Uterus (tissue), 4 donors: ENCODE data around the gene SLC38A5. TPM values are rescaled to one million over a fixed set of nuclear protein-coding genes. Genes with fewer than 3 reads are reported as not detected.

ENCODE experiments used
- DNase-seq, 2 donors: peaks; one replicate each; pipeline ENCODE4 v3.0.0-alpha.2; 2019 to 2020
- H3K27ac ChIP-seq, 2 donors: fragments of 200-600 bp; sonication (generic); 1 replicate in 1 of 2; 2 replicates in 1 of 2; pipeline ENCODE4 v1.5.1; 2016 to 2018
- H3K27me3 ChIP-seq, 2 donors: fragments of 200-600 bp; sonication (generic); one replicate each; pipeline ENCODE4 v1.5.1; 2018 to 2019; ENCODE audit warnings: control low read depth in 1 of 2
- H3K36me3 ChIP-seq, 2 donors: fragments of 200-600 bp; sonication (generic); one replicate each; pipeline ENCODE4 v1.5.1; 2019; ENCODE audit warnings: control low read depth in 1 of 2
- H3K4me1 ChIP-seq, 2 donors: fragments of 200-600 bp; sonication (generic); one replicate each; pipeline ENCODE4 v1.5.1; 2018 to 2019; ENCODE audit warnings: control low read depth in 1 of 2
- H3K4me3 ChIP-seq, 2 donors: fragments of 200-600 bp; sonication (generic); 1 replicate in 1 of 2; 2 replicates in 1 of 2; pipeline ENCODE4 v1.5.1; 2018 to 2019; ENCODE audit warnings: mild to moderate bottlenecking in 1 of 2
- H3K9me3 ChIP-seq, 2 donors: fragments of 200-600 bp; sonication (generic); one replicate each; pipeline ENCODE4 v1.5.1; 2019; ENCODE audit warnings: control low read depth in 1 of 2
- CTCF ChIP-seq, 4 experiments: fragments of 200-600 bp in 2 of 4; fragments of 450-650 bp in 2 of 4; sonication (generic) in 2 of 4; IDR thresholded peaks; one replicate each; pipeline ENCODE4 v1.5.1; 2016 to 2019; ENCODE audit warnings: antibody characterized with exemption in 4 of 4, mild to moderate bottlenecking in 2 of 4, moderate library complexity in 1 of 4
- POLR2A ChIP-seq, 2 donors: fragments of 450-650 bp; IDR thresholded peaks; one replicate each; pipeline ENCODE4 v1.6.1; 2016; ENCODE audit warnings: antibody characterized with exemption in 2 of 2, mild to moderate bottlenecking in 1 of 2, moderate library complexity in 1 of 2
- intact Hi-C: fragments of 100-400 bp; cut with DNase I; formaldehyde crosslinking; loops from one replicate; pipeline ENCODE4 v1.15.1; 2023; ENCODE audit warnings: low total_unique reads
- total RNA-seq, 4 donors: library from RNA; depleted of rRNA in 3 of 4; stranded (reverse); fragments of >200 nt in 3 of 4; gene quantifications; one replicate each; pipeline versions ENCODE4 v1.1.0 to v1.2.4, GENCODE V29; 2014 to 2023
- donor health status: DM: yes; HTN: yes; CAD: no.

SLC38A5 gene
- total RNA-seq, 4 donors from 2014 or later, result 1.8 to 8.1 (median 4.8) TPM

GRCh38 chrX:48504261-48504660 is 34.2 kb upstream of the SLC38A5 start:
- intact Hi-C loops, result no loop called here
- no peak for DNase-seq

GRCh38 chrX:48498374-48498809 is 28.3 kb upstream of the SLC38A5 start:
- intact Hi-C loops, result no loop called here

More at GRCh38 chrX:48504261-48504660, 34.2 kb upstream of the SLC38A5 start:
- no peaks in the 10 kb centered on the region for H3K36me3 ChIP-seq
- TF ChIP-seq POLR2A (IDR thresholded peaks at IDR 0.05) (no peak), CTCF (IDR thresholded peaks at IDR 0.05) (no peak)
- H3K27me3 ChIP-seq, result no peaks in the 10 kb centered on the region
- no peak overlapping the region for H3K27ac ChIP-seq
- H3K4me1 ChIP-seq, result no peaks in the 10 kb centered on the region
- no peak overlapping the region for H3K4me3 ChIP-seq
- no peaks in the 10 kb centered on the region for H3K9me3 ChIP-seq

GRCh38 chrX:48497871-48498270 is 27.8 kb upstream of the SLC38A5 start:
- DNase-seq, result no peak
- Histone ChIP-seq H3K9me3 (no peaks in the 10 kb centered on the region), H3K27ac (no peak overlapping the region), H3K4me3 (no peak overlapping the region), H3K4me1 (no peaks in the 10 kb centered on the region), H3K27me3 (no peaks in the 10 kb centered on the region), H3K36me3 (no peaks in the 10 kb centered on the region)
- intact Hi-C loops, result no loop called here
- TF ChIP-seq CTCF (IDR thresholded peaks at IDR 0.05) (no peak), POLR2A (IDR thresholded peaks at IDR 0.05) (no peak)

More at GRCh38 chrX:48498374-48498809, 28.3 kb upstream of the SLC38A5 start:
- DNase-seq, result no peak
- H3K27me3 ChIP-seq, result no peaks in the 10 kb centered on the region
- TF ChIP-seq POLR2A (IDR thresholded peaks at IDR 0.05) (no peak), CTCF (IDR thresholded peaks at IDR 0.05) (no peak)
- H3K9me3 ChIP-seq, result no peaks in the 10 kb centered on the region
- no peaks in the 10 kb centered on the region for H3K4me1 ChIP-seq
- H3K27ac ChIP-seq, result no peak overlapping the region
- no peaks in the 10 kb centered on the region for H3K36me3 ChIP-seq
- no peak overlapping the region for H3K4me3 ChIP-seq

- Histone ChIP-seq H3K27me3 (no peaks in the 10 kb centered on the region), H3K4me1 (no peaks in the 10 kb centered on the region), H3K36me3 (no peaks in the 10 kb centered on the region), H3K27ac (no peak overlapping the region), H3K9me3 (no peaks in the 10 kb centered on the region), H3K4me3 (no peak overlapping the region)
- intact Hi-C loops, result no loop called here
- no peak for DNase-seq
- TF ChIP-seq POLR2A (IDR thresholded peaks at IDR 0.05) (no peak), CTCF (IDR thresholded peaks at IDR 0.05) (no peak)
Measured at GRCh38 chrX:48496660-48497059, 26.6 kb upstream of the SLC38A5 start.

- Histone ChIP-seq H3K36me3 (no peaks in the 10 kb centered on the region), H3K4me1 (no peaks in the 10 kb centered on the region), H3K9me3 (no peaks in the 10 kb centered on the region), H3K27ac (no peak overlapping the region), H3K27me3 (no peaks in the 10 kb centered on the region), H3K4me3 (no peak overlapping the region)
- DNase-seq, result no peak
- TF ChIP-seq POLR2A (IDR thresholded peaks at IDR 0.05) (no peak), CTCF (IDR thresholded peaks at IDR 0.05) (no peak)
- intact Hi-C loops, result no loop called here
Measured at GRCh38 chrX:48493890-48494364, 23.9 kb upstream of the SLC38A5 start.
